Measurements from ENCODE around the gene TMEM107. TPM values are rescaled to one million over a fixed set of nuclear protein-coding genes. Genes with fewer than 3 reads are reported as not detected.
"Not testable (repeated sequence)": the region's sequence is repeated elsewhere in the genome, so short reads cannot be mapped to it uniquely, and the experiment has no call there.

Gene TMEM107
- polyA plus RNA-seq (2012; ENCODE audit: low read depth, missing spikeins), result 14.7 TPM

GRCh38 chr17:8176197-8176940 lies at the start of gene TMEM107:
Gene TMEM107 (minus strand): TSS chr17:8176380. CDS start chr17:8176286, 94 bp downstream.
- TF ChIP-seq POLR2A (IDR thresholded peaks at IDR 0.05; ENCODE audit: low read depth, low read length), result no peak
- TF ChIP-seq SPI1 (IDR thresholded peaks at IDR 0.05; ENCODE audit: low read depth, low read length), result no peak
- no peak for TF ChIP-seq POLR2AphosphoS5 (IDR thresholded peaks at IDR 0.05; ENCODE audit: low read depth, low read length)
- TF ChIP-seq PAX5 (IDR thresholded peaks at IDR 0.05; ENCODE audit: insufficient read depth, low read length, severe bottlenecking), result no peak
- TF ChIP-seq TAF1 (IDR thresholded peaks at IDR 0.05; ENCODE audit: low read depth, low read length), result no peak
- TF ChIP-seq POU2F2 (IDR thresholded peaks at IDR 0.05; ENCODE audit: low read depth, low read length), result no peak
- peak; percentile 86 for DNase-seq (ENCODE audit: insufficient read length, low spot score)
- FAIRE-seq, result peak; percentile 84

- TF ChIP-seq POU2F2 (IDR thresholded peaks at IDR 0.05; ENCODE audit: low read depth, low read length), result no peak
- TF ChIP-seq POLR2AphosphoS5 (IDR thresholded peaks at IDR 0.05; ENCODE audit: low read depth, low read length), result 0 out of 2 replicates have a peak, but pooled peaks have one; percentile 30
- TF ChIP-seq POLR2A (IDR thresholded peaks at IDR 0.05; ENCODE audit: low read depth, low read length), result 0 out of 2 replicates have a peak, but pooled peaks have one; percentile 28
- TF ChIP-seq SPI1 (IDR thresholded peaks at IDR 0.05; ENCODE audit: low read depth, low read length), result no peak
- DNase-seq (ENCODE audit: insufficient read length, low spot score), result no peak
- FAIRE-seq, result no peak
These were observed 49.0 kb upstream of the TMEM107 start for GRCh38 chr17:8224891-8225812.

GRCh38 chr17:8223356-8224126 lies 47.4 kb upstream of the TMEM107 start:
- DNase-seq (ENCODE audit: insufficient read length, low spot score), result no peak
- FAIRE-seq, result no peak
- TF ChIP-seq SPI1 (IDR thresholded peaks at IDR 0.05; ENCODE audit: low read depth, low read length) (no peak), POU2F2 (IDR thresholded peaks at IDR 0.05; ENCODE audit: low read depth, low read length) (0 out of 2 replicates have a peak, but pooled peaks have one; percentile 4)

GRCh38 chr17:8222630-8223355 lies 46.6 kb upstream of the TMEM107 start:
- no peak for DNase-seq (ENCODE audit: insufficient read length, low spot score)
- FAIRE-seq, result peak; percentile 91
- TF ChIP-seq TAF1 (IDR thresholded peaks at IDR 0.05; ENCODE audit: low read depth, low read length) (peak; percentile 63), POLR2AphosphoS5 (IDR thresholded peaks at IDR 0.05; ENCODE audit: low read depth, low read length) (peak; percentile 56; the same call in 1 of the 2 replicates), PAX5 (IDR thresholded peaks at IDR 0.05; ENCODE audit: insufficient read depth, low read length, severe bottlenecking) (peak; percentile 3), POU2F2 (IDR thresholded peaks at IDR 0.05; ENCODE audit: low read depth, low read length) (peak; percentile 63; the same call in 1 of the 2 replicates), SPI1 (IDR thresholded peaks at IDR 0.05; ENCODE audit: low read depth, low read length) (peak; percentile 20; the same call in 1 of the 2 replicates), POLR2A (IDR thresholded peaks at IDR 0.05; ENCODE audit: low read depth, low read length) (peak; percentile 85)

- peak; percentile 64 for TF ChIP-seq SPI1 (IDR thresholded peaks at IDR 0.05; ENCODE audit: low read depth, low read length)
- no peak for TF ChIP-seq POU2F2 (IDR thresholded peaks at IDR 0.05; ENCODE audit: low read depth, low read length)
- FAIRE-seq (peak; percentile 74), DNase-seq (ENCODE audit: insufficient read length, low spot score) (no peak)
These were observed 46.1 kb upstream of the TMEM107 start for GRCh38 chr17:8222380-8222629.

GRCh38 chr17:8221663-8222379 lies 45.6 kb upstream of the TMEM107 start:
- TF ChIP-seq TAF1 (IDR thresholded peaks at IDR 0.05; ENCODE audit: low read depth, low read length) (peak; percentile 58), PAX5 (IDR thresholded peaks at IDR 0.05; ENCODE audit: insufficient read depth, low read length, severe bottlenecking) (no peak), POLR2AphosphoS5 (IDR thresholded peaks at IDR 0.05; ENCODE audit: low read depth, low read length) (peak; percentile 64), POLR2A (IDR thresholded peaks at IDR 0.05; ENCODE audit: low read depth, low read length) (0 out of 2 replicates have a peak, but pooled peaks have one; percentile 56), SPI1 (IDR thresholded peaks at IDR 0.05; ENCODE audit: low read depth, low read length) (peak; percentile 34; the same call in 1 of the 2 replicates), POU2F2 (IDR thresholded peaks at IDR 0.05; ENCODE audit: low read depth, low read length) (no peak)
- FAIRE-seq, result peak; percentile 73
- no peak for DNase-seq (ENCODE audit: insufficient read length, low spot score)

GRCh38 chr17:8220783-8221662 lies 44.8 kb upstream of the TMEM107 start:
- TF ChIP-seq TAF1 (IDR thresholded peaks at IDR 0.05; ENCODE audit: low read depth, low read length) (no peak), SPI1 (IDR thresholded peaks at IDR 0.05; ENCODE audit: low read depth, low read length) (no peak), POLR2A (IDR thresholded peaks at IDR 0.05; ENCODE audit: low read depth, low read length) (no peak; the same call in 1 of the 2 replicates), POU2F2 (IDR thresholded peaks at IDR 0.05; ENCODE audit: low read depth, low read length) (no peak), PAX5 (IDR thresholded peaks at IDR 0.05; ENCODE audit: insufficient read depth, low read length, severe bottlenecking) (no peak), POLR2AphosphoS5 (IDR thresholded peaks at IDR 0.05; ENCODE audit: low read depth, low read length) (no peak; the same call in 1 of the 2 replicates)
- DNase-seq (ENCODE audit: insufficient read length, low spot score), result no peak
- peak; percentile 83 for FAIRE-seq

- FAIRE-seq; DNase-seq (ENCODE audit: insufficient read length, low spot score): not testable (repeated sequence)
These were observed 37.8 kb upstream of the TMEM107 start for GRCh38 chr17:8214000-8214399.
